Neural progenitor cell (in vitro differentiated cells): ENCODE data around the gene SPHK1. TPM values are rescaled to one million over a fixed set of nuclear protein-coding genes. Genes with fewer than 3 reads are reported as not detected.

Experiments used
- DNase-seq: peaks from one replicate; pipeline ENCODE4 v3.0.0-alpha.2; 2016; ENCODE audit warnings: low spot score
- H2AFZ ChIP-seq: fragments of 200-600 bp; sonication (generic); replicated peaks from 2 replicates; pipeline ENCODE4 v1.6.1; 2016; ENCODE audit warnings: antibody characterized with exemption
- H3F3A ChIP-seq: fragments of 200-600 bp; sonication (generic); 2 replicates; pipeline ENCODE4 v1.6.1; 2016; ENCODE audit warnings: antibody characterized with exemption, low read depth
- H3K27ac ChIP-seq: fragments of 200-600 bp; sonication (generic); 2 replicates; pipeline ENCODE4 v1.5.1; 2016; ENCODE audit warnings: mild to moderate bottlenecking
- H3K27me3 ChIP-seq: fragments of 200-600 bp; sonication (generic); 2 replicates; pipeline ENCODE4 v1.6.1; 2016; ENCODE audit warnings: mild to moderate bottlenecking, moderate library complexity
- H3K36me3 ChIP-seq: fragments of 200-600 bp; sonication (generic); 2 replicates; pipeline ENCODE4 v1.5.1; 2016
- H3K4me1 ChIP-seq: fragments of 200-600 bp; sonication (generic); 2 replicates; pipeline ENCODE4 v1.6.1; 2016; ENCODE audit warnings: mixed run types
- H3K4me2 ChIP-seq: fragments of 200-600 bp; sonication (generic); 2 replicates; pipeline ENCODE4 v1.6.1; 2016
- H3K4me3 ChIP-seq: fragments of 200-600 bp; sonication (generic); 2 replicates; pipeline ENCODE4 v1.5.1; 2016
- H3K79me2 ChIP-seq: fragments of 200-600 bp; sonication (generic); 2 replicates; pipeline ENCODE4 v1.6.1; 2016; ENCODE audit warnings: low read depth
- H3K9ac ChIP-seq: fragments of 200-600 bp; sonication (generic); 2 replicates; pipeline ENCODE4 v1.6.1; 2016
- H3K9me3 ChIP-seq: fragments of 200-600 bp; sonication (generic); 2 replicates; pipeline ENCODE4 v1.5.1; 2016; ENCODE audit warnings: low read depth
- H4K20me1 ChIP-seq: fragments of 200-600 bp; sonication (generic); 2 replicates; pipeline ENCODE4 v1.6.1; 2016; ENCODE audit warnings: low read depth
- H3K27ac Mint-ChIP-seq: 3 replicates; pipeline ENCODE4 v1.8.0; 2021; ENCODE audit warnings: mixed read lengths
- H3K27me3 Mint-ChIP-seq: 2 replicates; pipeline ENCODE4 v1.8.0; 2022; ENCODE audit warnings: low read depth, mild to moderate bottlenecking, inconsistent platforms, moderate library complexity, mixed read lengths; ENCODE audit not compliant: insufficient read depth
- H3K36me3 Mint-ChIP-seq: 3 replicates; pipeline ENCODE4 v1.8.0; 2021; ENCODE audit warnings: mixed read lengths
- H3K4me1 Mint-ChIP-seq: 3 replicates; pipeline ENCODE4 v1.8.0; 2021; ENCODE audit warnings: mixed read lengths
- H3K4me3 Mint-ChIP-seq: 3 replicates; pipeline ENCODE4 v1.8.0; 2021; ENCODE audit warnings: mild to moderate bottlenecking, moderate library complexity, mixed read lengths
- H3K9me3 Mint-ChIP-seq: 3 replicates; pipeline ENCODE4 v1.8.0; 2020; ENCODE audit warnings: mixed read lengths
- CTCF ChIP-seq: fragments of 200-600 bp; sonication (generic); IDR thresholded peaks from 2 replicates; pipeline ENCODE4 v1.5.1; 2017; ENCODE audit warnings: antibody characterized with exemption, mild to moderate bottlenecking
- EZH2 ChIP-seq: fragments of 200-600 bp; sonication (generic); IDR thresholded peaks from 2 replicates; pipeline ENCODE4 v1.6.1; 2017; ENCODE audit warnings: antibody characterized with exemption, mild to moderate bottlenecking, moderate library complexity
- EZH2phosphoT487 ChIP-seq: fragments of 200-600 bp; sonication (generic); IDR thresholded peaks from 2 replicates; pipeline ENCODE4 v1.6.1; 2017; ENCODE audit warnings: antibody characterized with exemption
- total RNA-seq: library from RNA; depleted of rRNA; stranded (reverse); fragments of >200 nt; gene quantifications from 2 replicates; pipeline ENCODE4 v1.2.3, GENCODE V29; 2015; ENCODE audit warnings: low replicate concordance

Gene SPHK1
- total RNA-seq, 1 donor from 2014 or later, result 1.3 TPM

- peaks cover 8% of the 10 kb centered on the region for H4K20me1 ChIP-seq
- H3F3A ChIP-seq, result peaks cover 8% of the 10 kb centered on the region
- H3K4me3 ChIP-seq, result no peak overlapping the region
- DNase-seq, result no peak
- no peak overlapping the region for H3K27ac ChIP-seq
- Mint-ChIP-seq H3K4me1 (no peaks in the 10 kb centered on the region), H3K27ac (peak overlapping the region; percentile 63), H3K4me3 (no peak overlapping the region), H3K36me3 (peaks cover 46% of the 10 kb centered on the region), H3K9me3 (no peaks in the 10 kb centered on the region), H3K27me3 (no peaks in the 10 kb centered on the region)
- H2AFZ ChIP-seq, result no peak overlapping the region
- no peak overlapping the region for H3K9ac ChIP-seq
- no peaks in the 10 kb centered on the region for H3K79me2 ChIP-seq
- no peaks in the 10 kb centered on the region for H3K36me3 ChIP-seq
- no peaks in the 10 kb centered on the region for H3K4me1 ChIP-seq
- H3K9me3 ChIP-seq, result no peaks in the 10 kb centered on the region
- no peaks in the 10 kb centered on the region for H3K27me3 ChIP-seq
- TF ChIP-seq CTCF (no peak), EZH2 (no peak), EZH2phosphoT487 (no peak)
- H3K4me2 ChIP-seq, result no peak overlapping the region
Observed at GRCh38 chr17:76399175-76400172, 15.1 kb downstream of the SPHK1 start.

GRCh38 chr17:76402711-76403110, 18.3 kb downstream of the SPHK1 start:
- H3K27me3 Mint-ChIP-seq, result no peaks in the 10 kb centered on the region
- peaks cover 8% of the 10 kb centered on the region for H3F3A ChIP-seq
- H3K27ac Mint-ChIP-seq, result peak overlapping the region; percentile 78
- peaks cover 45% of the 10 kb centered on the region for H3K36me3 Mint-ChIP-seq
- no peak overlapping the region for H3K4me3 ChIP-seq
- peaks cover 4% of the 10 kb centered on the region for H3K4me1 Mint-ChIP-seq
- H3K9ac ChIP-seq, result no peak overlapping the region
- TF ChIP-seq EZH2phosphoT487, result no peak
- no peak for TF ChIP-seq EZH2
- no peak for TF ChIP-seq CTCF
- H3K4me2 ChIP-seq, result no peak overlapping the region
- H3K27ac ChIP-seq, result no peak overlapping the region
- no peak overlapping the region for H3K4me3 Mint-ChIP-seq
- peaks cover 34% of the 10 kb centered on the region for H4K20me1 ChIP-seq
- H3K36me3 ChIP-seq, result no peaks in the 10 kb centered on the region
- DNase-seq, result no peak
- no peak overlapping the region for H2AFZ ChIP-seq
- no peaks in the 10 kb centered on the region for H3K4me1 ChIP-seq
- no peaks in the 10 kb centered on the region for H3K9me3 ChIP-seq
- H3K27me3 ChIP-seq, result no peaks in the 10 kb centered on the region
- H3K79me2 ChIP-seq, result peaks cover 8% of the 10 kb centered on the region
- H3K9me3 Mint-ChIP-seq, result no peaks in the 10 kb centered on the region

- H3F3A ChIP-seq, result no peaks in the 10 kb centered on the region
- peaks cover 42% of the 10 kb centered on the region for H4K20me1 ChIP-seq
- Mint-ChIP-seq H3K36me3 (peaks cover 40% of the 10 kb centered on the region), H3K9me3 (no peaks in the 10 kb centered on the region), H3K4me3 (no peak overlapping the region), H3K27me3 (no peaks in the 10 kb centered on the region), H3K4me1 (peaks cover 8% of the 10 kb centered on the region), H3K27ac (no peak overlapping the region)
- no peak overlapping the region for H3K4me2 ChIP-seq
- no peaks in the 10 kb centered on the region for H3K4me1 ChIP-seq
- no peak overlapping the region for H3K27ac ChIP-seq
- H3K9ac ChIP-seq, result no peak overlapping the region
- H3K36me3 ChIP-seq, result no peaks in the 10 kb centered on the region
- no peaks in the 10 kb centered on the region for H3K9me3 ChIP-seq
- peaks cover 16% of the 10 kb centered on the region for H3K79me2 ChIP-seq
- H3K27me3 ChIP-seq, result no peaks in the 10 kb centered on the region
- TF ChIP-seq EZH2 (no peak), EZH2phosphoT487 (no peak), CTCF (no peak)
- no peak overlapping the region for H3K4me3 ChIP-seq
- H2AFZ ChIP-seq, result no peak overlapping the region
- no peak for DNase-seq
Observed at GRCh38 chr17:76404256-76404655, 19.8 kb downstream of the SPHK1 start.
